ENCODE data around the gene CYSTM1. TPM values are rescaled to one million over a fixed set of nuclear protein-coding genes. Genes with fewer than 3 reads are reported as not detected.
"Not testable (repeated sequence)": the region's sequence is repeated elsewhere in the genome, so short reads cannot be mapped to it uniquely, and the experiment has no call there.

CYSTM1 gene
- total RNA-seq, 4 donors from 2014 or later: 304 to 593 (median 336) TPM

DNA sequence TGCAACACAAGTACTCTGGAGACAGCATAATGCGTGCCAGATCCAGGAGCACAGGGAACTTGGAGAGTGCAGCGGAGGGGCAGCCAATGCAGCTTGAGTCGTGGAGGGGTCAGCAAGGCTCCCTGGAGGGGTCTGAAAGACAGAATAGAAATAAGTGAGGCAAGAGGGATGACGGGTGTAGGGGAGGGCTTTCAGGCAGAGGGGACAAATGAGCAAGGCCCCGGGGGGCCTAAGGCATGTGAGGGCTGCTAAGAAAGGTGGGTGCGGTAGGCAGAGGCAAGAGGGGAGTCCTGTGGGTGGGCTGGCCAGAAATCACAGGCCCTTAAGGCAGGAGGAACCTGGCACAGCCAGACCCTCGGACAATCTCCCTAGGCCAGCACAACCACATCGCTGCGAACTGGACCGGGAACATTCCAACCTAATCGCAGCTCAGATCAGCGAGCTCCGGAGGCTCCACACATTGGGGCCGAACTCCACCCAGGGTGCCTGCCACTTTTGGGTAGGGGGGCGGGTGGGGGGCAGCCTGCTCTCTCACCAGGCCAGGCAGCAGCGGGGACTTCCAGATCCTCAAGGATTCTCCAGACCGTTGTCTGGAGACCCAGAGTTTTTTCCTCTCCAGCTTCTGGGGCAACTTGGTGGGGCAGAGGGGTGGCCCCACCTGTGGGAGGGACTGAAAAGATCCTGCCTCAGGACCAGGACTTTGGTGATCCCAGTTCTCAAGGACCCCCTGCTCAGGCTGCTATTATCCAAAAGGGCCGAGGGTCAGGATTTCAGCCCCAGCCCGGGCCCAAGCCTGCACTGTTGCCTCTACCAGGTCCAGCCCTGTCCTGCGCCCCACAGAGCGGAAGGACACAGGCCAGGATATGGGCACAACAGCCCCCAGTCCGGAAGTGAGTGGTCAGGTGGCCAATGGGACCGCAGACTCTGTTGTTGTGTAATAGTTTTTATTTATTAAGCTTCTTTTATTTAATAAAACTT, 22.7 kb upstream of the CYSTM1 start:
- Histone ChIP-seq H3K27ac (no peak overlapping the region), H3K4me3 (no peak overlapping the region), H3K36me3 (no peaks in the 10 kb centered on the region), H3K27me3 (no peaks in the 10 kb centered on the region), H3K9me3 (no peaks in the 10 kb centered on the region), H3K4me1 (peaks cover 7 to 9% of the 10 kb centered on the region in 2 donors)
- in situ Hi-C loops (cut with MboI; ENCODE audit: low sequenced_read_pairs in 4 of 4): loop anchor here in 2 of 4 donors (10.0 kb wide), 1 partner anchor 368 kb away; no protein-coding TSS in a partner anchor
- ATAC-seq (no peak), DNase-seq (no peak)
- TF ChIP-seq POLR2A (IDR thresholded peaks at IDR 0.05) (no peak), CTCF (IDR thresholded peaks at IDR 0.05 in 4 of 5, conservative IDR thresholded peaks at IDR 0.05 in 1 of 5) (no peak)
- intact Hi-C loops (cut with DNase I; ENCODE audit: low total_unique reads): loop anchor here (5.0 to 10.0 kb wide), 2 partner anchors 180 to 308 kb away; no protein-coding TSS in a partner anchor

- Histone ChIP-seq H3K36me3 (no peaks in the 10 kb centered on the region), H3K27ac (no peak overlapping the region), H3K9me3 (no peaks in the 10 kb centered on the region), H3K4me3 (no peak overlapping the region), H3K4me1 (peaks cover 7 to 11% of the 10 kb centered on the region in 2 donors), H3K27me3 (no peaks in the 10 kb centered on the region)
- DNase-seq (peak in 1 of 2 donors; percentile 37), ATAC-seq (no peak)
- in situ Hi-C loops (cut with MboI; ENCODE audit: low sequenced_read_pairs in 4 of 4) (loop anchor here in 2 of 4 donors (10.0 kb wide), 1 partner anchor 368 kb away; no protein-coding TSS in a partner anchor), intact Hi-C loops (cut with DNase I; ENCODE audit: low total_unique reads) (loop anchor here (5.0 to 10.0 kb wide), 2 partner anchors 181 to 308 kb away; no protein-coding TSS in a partner anchor)
- TF ChIP-seq CTCF (IDR thresholded peaks at IDR 0.05 in 4 of 5, conservative IDR thresholded peaks at IDR 0.05 in 1 of 5): no peak
Observed at GRCh38 chr5:140153255-140153654, 21.7 kb upstream of the CYSTM1 start.

DNA sequence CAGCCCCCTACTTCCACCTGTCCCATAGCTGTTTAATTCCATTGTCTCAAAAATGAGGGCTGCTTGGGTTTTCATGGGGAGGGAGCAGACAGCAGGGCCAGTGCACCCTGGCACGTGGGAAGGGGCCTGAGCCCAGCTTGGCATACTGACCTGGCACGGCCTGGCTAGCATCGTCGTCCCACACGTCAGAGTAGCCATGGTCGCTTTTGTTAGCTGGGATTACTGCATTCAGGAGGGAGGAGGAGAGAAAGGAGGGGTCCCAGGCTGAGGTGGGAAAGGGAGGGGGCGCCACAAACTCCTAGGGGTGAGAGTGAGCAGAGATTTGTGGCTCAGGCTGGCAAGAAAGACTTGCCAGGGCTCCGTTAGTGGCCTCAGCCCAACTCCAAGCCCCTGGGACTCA, 21.1 kb upstream of the CYSTM1 start:
- intact Hi-C loops (cut with DNase I; ENCODE audit: low total_unique reads): loop anchor here (5.0 to 10.0 kb wide), 2 partner anchors 182 to 309 kb away; no protein-coding TSS in a partner anchor

GRCh38 chr5:140154710-140155381, 20.1 kb upstream of the CYSTM1 start:
- not testable (repeated sequence) for H3K27ac ChIP-seq, H3K27me3 ChIP-seq, H3K4me3 ChIP-seq, ATAC-seq, H3K9me3 ChIP-seq, H3K36me3 ChIP-seq, DNase-seq
- intact Hi-C loops (cut with DNase I; ENCODE audit: low total_unique reads): loop anchor here (5.0 to 10.0 kb wide), 3 partner anchors 43 to 310 kb away; partner anchors contain the start of gene PURA
- in situ Hi-C loops (cut with MboI; ENCODE audit: low sequenced_read_pairs in 4 of 4): loop anchor here (5.0 to 10.0 kb wide), 3 partner anchors 83 to 373 kb away; no protein-coding TSS in a partner anchor
- peaks cover 7 to 11% of the 10 kb centered on the region in 2 donors for H3K4me1 ChIP-seq

More for the DNA sequence above, 21.1 kb upstream of the CYSTM1 start:
- DNase-seq: no peak
- Histone ChIP-seq H3K27me3 (no peaks in the 10 kb centered on the region), H3K4me1 (peaks cover 7 to 11% of the 10 kb centered on the region in 2 donors), H3K9me3 (no peaks in the 10 kb centered on the region), H3K4me3 (no peak overlapping the region), H3K27ac (no peak overlapping the region), H3K36me3 (no peaks in the 10 kb centered on the region)
- TF ChIP-seq POLR2A (IDR thresholded peaks at IDR 0.05): no peak
- TF ChIP-seq CTCF (IDR thresholded peaks at IDR 0.05 in 4 of 5, conservative IDR thresholded peaks at IDR 0.05 in 1 of 5): no peak
- no peak for ATAC-seq
- in situ Hi-C loops (cut with MboI; ENCODE audit: low sequenced_read_pairs in 4 of 4): loop anchor here in 2 of 4 donors (10.0 kb wide), 1 partner anchor 369 kb away; no protein-coding TSS in a partner anchor
